Activated T-cell treated with anti-CD3 and anti-CD28 coated beads, Interleukin-2, amount 50 U/mL, for 72 hours (primary cell): ENCODE results near the gene GNE. TPM values are rescaled to one million over a fixed set of nuclear protein-coding genes. Genes with fewer than 3 reads are reported as not detected.
"Not testable (repeated sequence)": the region's sequence is repeated elsewhere in the genome, so short reads cannot be mapped to it uniquely, and the experiment has no call there.

Experiments
- ATAC-seq, 2 donors: fragments of 150-1000 bp; cut with Tn5 transposase; replicated peaks in 1 of 2; 2 replicates each; pipeline ENCODE4 v1.10.0; 2021; ENCODE audit warnings: moderate library complexity in 2 of 2, mild to moderate bottlenecking in 1 of 2
- DNase-seq, 2 donors: peaks; one replicate each; pipeline ENCODE4 v3.0.0; 2021 to 2022; ENCODE audit warnings: mixed read lengths in 1 of 2
- H3K27ac Mint-ChIP-seq: one replicate; pipeline ENCODE4 v1.8.0; 2022; ENCODE audit warnings: mild to moderate bottlenecking, moderate library complexity, mixed read lengths
- H3K27me3 Mint-ChIP-seq: one replicate; pipeline ENCODE4 v1.8.0; 2022; ENCODE audit warnings: low read depth, mixed read lengths
- H3K36me3 Mint-ChIP-seq, 2 donors: one replicate each; pipeline ENCODE4 v1.8.0; 2022; ENCODE audit warnings: mixed read lengths in 2 of 2, mild to moderate bottlenecking in 1 of 2; ENCODE audit not compliant: insufficient read depth in 2 of 2
- H3K4me1 Mint-ChIP-seq: one replicate; pipeline ENCODE4 v1.8.0; 2022; ENCODE audit warnings: low read depth, mixed read lengths
- H3K4me3 Mint-ChIP-seq, 2 donors: one replicate each; pipeline ENCODE4 v1.8.0; 2022; ENCODE audit warnings: mild to moderate bottlenecking in 2 of 2, mixed read lengths in 2 of 2, moderate library complexity in 2 of 2
- H3K9me3 Mint-ChIP-seq, 2 donors: one replicate each; pipeline ENCODE4 v1.8.0; 2022; ENCODE audit warnings: mixed read lengths in 2 of 2
- total RNA-seq, 2 donors: library from RNA; stranded (reverse); gene quantifications; one replicate each; pipeline ENCODE4 v1.2.3, GENCODE V29; 2022

Gene GNE
- total RNA-seq, 2 donors from 2014 or later = 19.1 to 19.5 TPM

DNA sequence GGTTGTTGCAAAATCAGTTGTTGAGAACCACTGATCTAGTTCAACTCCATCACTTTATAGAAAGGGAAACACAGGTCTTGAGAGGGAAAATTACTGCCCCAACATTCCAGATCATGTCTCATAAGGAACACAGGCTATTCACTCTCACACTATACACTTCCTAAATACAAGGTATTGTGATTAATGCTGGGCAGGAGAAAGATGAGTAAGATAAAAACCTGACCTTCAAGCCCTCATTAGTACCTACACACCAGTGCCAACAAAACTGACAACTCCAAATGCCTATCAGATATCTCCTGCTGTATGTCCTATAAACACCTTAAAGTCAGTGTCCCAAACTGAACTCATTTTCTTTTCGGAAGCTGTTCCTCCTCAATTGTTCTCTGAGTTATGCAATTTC, 8.2 kb downstream of the GNE start:
- H3K27ac Mint-ChIP-seq = peak overlapping the region; percentile 8
- H3K9me3 Mint-ChIP-seq = no peaks in the 10 kb centered on the region
- no peaks in the 10 kb centered on the region for H3K27me3 Mint-ChIP-seq
- H3K4me3 Mint-ChIP-seq = no peak overlapping the region
- peaks cover 8% of the 10 kb centered on the region for H3K4me1 Mint-ChIP-seq
- DNase-seq (no peak), ATAC-seq (no peak)
- peaks cover 0 to 4% of the 10 kb centered on the region in 2 donors for H3K36me3 Mint-ChIP-seq

DNA sequence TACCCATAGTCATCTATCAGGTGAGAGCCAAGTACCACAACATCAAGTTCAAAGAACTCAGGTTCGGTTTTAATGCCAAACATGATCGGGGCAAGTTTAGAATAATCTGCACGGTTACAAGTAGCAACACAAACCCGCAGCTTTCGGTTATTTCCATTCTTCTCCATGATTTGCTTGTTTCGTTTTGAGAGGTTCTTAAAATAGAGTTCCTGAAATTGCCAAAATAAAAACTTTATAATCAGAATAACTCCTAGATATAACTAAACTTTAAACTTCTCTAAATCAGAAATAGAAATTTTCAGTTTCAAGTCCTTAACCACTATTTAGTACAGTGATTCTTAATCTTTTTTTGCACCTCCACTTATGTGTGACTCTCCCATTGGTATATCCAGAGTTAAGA, 9.1 kb downstream of the GNE start:
- Mint-ChIP-seq H3K27me3 (no peaks in the 10 kb centered on the region), H3K36me3 (peaks cover 0 to 5% of the 10 kb centered on the region in 2 donors), H3K9me3 (no peaks in the 10 kb centered on the region), H3K27ac (no peak overlapping the region), H3K4me1 (peaks cover 8% of the 10 kb centered on the region), H3K4me3 (no peak overlapping the region)
- ATAC-seq (no peak), DNase-seq (no peak)

DNA sequence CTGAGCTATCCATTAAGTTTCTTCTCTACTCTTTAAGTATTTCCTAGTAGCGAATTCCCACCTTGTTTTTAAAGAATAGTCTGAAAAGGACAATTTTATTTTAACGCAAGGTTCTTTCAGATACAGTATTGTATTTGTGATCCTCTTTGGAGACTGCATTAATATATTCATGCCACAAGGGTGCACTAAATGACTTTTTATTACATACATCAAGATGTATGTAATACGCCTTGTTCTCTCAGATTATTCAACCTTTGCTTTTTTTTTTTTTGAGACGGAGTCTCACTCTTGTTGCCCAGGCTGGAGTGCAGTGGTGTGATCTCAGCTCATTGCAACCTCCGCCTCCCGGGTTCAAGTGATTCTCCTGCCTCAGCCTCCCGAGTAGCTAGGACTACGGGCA, 10.2 kb downstream of the GNE start:
- H3K36me3 Mint-ChIP-seq, H3K27ac Mint-ChIP-seq, H3K9me3 Mint-ChIP-seq, H3K27me3 Mint-ChIP-seq, H3K4me1 Mint-ChIP-seq, DNase-seq, H3K4me3 Mint-ChIP-seq: not testable (repeated sequence)
- ATAC-seq = peak; percentile 38 to 60

DNA sequence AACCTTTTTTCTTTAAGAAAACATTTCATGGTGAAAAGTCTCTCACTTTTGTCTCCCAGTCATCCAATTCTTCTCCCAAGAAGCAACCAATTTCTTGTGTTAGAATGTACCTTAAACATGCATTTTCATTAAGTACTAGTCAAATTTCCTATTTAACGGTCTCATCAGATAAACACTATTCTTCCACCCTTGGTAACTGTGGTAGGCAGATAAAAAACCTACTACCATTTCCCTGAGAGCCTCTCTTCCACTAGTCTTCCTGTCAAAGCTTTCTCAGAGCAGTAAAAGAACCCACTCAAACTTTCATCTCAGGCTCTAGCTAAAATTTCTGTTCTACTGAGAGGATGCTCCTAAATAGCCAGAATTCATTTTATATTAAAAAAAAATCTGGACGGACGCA, 10.9 kb downstream of the GNE start:
- H3K27me3 Mint-ChIP-seq = no peaks in the 10 kb centered on the region
- DNase-seq = no peak
- H3K9me3 Mint-ChIP-seq = no peaks in the 10 kb centered on the region
- H3K27ac Mint-ChIP-seq = no peak overlapping the region
- no peak for ATAC-seq
- H3K4me3 Mint-ChIP-seq = no peak overlapping the region
- peaks cover 2 to 9% of the 10 kb centered on the region in 2 donors for H3K36me3 Mint-ChIP-seq
- peaks cover 8% of the 10 kb centered on the region for H3K4me1 Mint-ChIP-seq

DNA sequence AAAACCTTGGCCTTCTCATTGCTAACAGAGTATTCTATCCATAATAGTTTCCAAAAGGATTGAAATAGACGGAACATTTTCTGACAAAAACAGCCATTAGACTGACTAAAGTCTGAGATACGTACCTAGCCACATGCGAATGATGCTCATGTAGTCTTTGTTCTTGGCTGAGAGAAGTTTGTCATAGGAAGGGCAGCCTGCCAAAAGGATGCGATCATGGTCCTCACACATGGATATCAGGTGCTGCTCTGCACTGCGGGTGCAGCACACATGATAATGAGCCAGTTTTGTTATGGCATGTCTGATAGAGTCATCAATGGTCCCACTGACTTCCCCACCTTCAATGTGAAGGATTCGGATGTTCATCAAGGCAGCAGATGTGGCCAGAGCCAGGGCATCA, 12.3 kb downstream of the GNE start:
- Mint-ChIP-seq H3K4me1 (peaks cover 8% of the 10 kb centered on the region), H3K36me3 (peaks cover 2 to 9% of the 10 kb centered on the region in 2 donors), H3K27ac (no peak overlapping the region), H3K9me3 (no peaks in the 10 kb centered on the region), H3K27me3 (no peaks in the 10 kb centered on the region), H3K4me3 (no peak overlapping the region)
- DNase-seq = no peak
- ATAC-seq = no peak

DNA sequence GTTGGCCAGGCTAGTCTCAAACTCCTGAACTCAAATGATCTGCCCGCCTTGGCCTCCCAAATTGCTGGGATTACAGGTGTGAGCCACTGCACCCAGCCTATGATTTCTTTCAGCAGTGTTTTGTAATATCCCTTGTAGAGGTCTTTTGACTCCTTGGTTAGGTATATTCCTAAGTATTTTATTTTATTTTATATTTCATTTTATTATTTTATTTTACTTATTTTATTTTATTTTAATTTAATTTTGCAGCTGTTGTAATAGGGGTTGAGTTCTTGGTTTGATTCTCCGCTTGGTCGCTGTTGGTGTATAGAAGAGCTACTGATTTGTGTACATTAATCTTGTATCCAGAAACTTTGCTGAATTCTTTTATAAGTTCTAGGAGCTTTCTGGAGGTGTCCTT, 18.6 kb downstream of the GNE start:
- H3K4me1 Mint-ChIP-seq, ATAC-seq, H3K27ac Mint-ChIP-seq, DNase-seq, H3K9me3 Mint-ChIP-seq, H3K27me3 Mint-ChIP-seq, H3K4me3 Mint-ChIP-seq: not testable (repeated sequence)
- peaks cover 2 to 19% of the 10 kb centered on the region in 2 donors for H3K36me3 Mint-ChIP-seq

DNA sequence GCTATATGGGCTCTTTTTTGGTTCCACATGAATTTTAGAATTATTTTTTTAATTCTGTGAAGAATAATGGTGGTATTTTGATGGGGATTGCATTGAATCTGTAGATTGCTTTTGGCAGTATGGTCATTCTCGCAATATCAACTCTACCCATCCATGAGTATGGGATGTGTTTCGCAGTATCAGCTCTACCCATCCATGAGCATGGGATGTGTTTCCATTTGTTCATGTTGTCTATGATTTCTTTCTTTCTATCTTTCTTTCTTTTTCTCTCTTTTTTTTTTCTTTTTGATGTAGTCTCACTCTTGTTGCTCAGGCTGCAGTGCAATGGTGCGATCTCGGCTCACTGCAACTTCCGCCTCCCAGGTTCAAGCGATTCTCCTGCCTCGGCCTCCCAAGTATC, 19.0 kb downstream of the GNE start:
- H3K27me3 Mint-ChIP-seq, ATAC-seq, H3K27ac Mint-ChIP-seq, H3K4me3 Mint-ChIP-seq, DNase-seq, H3K9me3 Mint-ChIP-seq, H3K4me1 Mint-ChIP-seq: not testable (repeated sequence)
- H3K36me3 Mint-ChIP-seq = peaks cover 2 to 18% of the 10 kb centered on the region in 2 donors

DNA sequence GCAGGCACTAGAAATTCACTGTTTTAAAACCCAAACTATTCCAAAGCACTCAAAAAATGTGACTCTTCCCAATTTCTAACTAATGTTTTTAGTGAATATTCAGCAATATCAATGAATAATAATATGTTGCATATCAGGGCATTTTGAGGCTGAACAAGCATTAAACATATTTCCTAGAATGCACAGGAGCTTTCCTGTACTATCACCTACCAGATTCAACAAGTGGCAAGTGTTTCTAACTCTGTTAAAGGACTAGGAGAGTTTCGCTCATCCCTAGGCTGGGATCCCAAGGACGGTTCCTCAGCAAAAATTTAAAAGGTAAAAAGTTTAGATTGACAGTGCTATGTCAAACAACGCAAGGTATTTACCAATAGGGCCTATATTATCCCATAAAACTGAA, 21.0 kb downstream of the GNE start:
- no peaks in the 10 kb centered on the region for H3K4me1 Mint-ChIP-seq
- peaks cover 2 to 17% of the 10 kb centered on the region in 2 donors for H3K36me3 Mint-ChIP-seq
- no peak for DNase-seq
- no peaks in the 10 kb centered on the region for H3K9me3 Mint-ChIP-seq
- no peak overlapping the region for H3K27ac Mint-ChIP-seq
- H3K4me3 Mint-ChIP-seq = no peak overlapping the region
- H3K27me3 Mint-ChIP-seq = no peaks in the 10 kb centered on the region
- no peak for ATAC-seq

DNA sequence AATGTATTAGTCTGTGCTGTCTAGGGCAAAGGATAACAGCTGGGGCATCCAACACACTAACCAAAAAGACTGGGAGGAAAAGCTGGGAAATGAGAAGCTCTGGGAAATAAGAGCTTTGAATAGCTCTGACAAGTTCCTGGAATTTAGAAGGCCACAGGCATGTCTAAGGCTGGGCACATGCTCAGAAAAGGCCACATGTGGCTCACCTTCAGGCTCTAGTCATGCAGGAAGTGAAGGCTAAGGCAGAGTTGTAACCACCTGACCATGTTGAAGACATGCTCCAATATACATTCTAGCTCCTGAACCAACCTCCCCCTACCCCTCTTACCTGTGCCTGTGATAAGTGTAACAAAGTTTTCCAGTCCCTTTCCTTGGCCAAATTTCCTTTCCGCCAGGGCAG, 35.8 kb downstream of the GNE start:
- Mint-ChIP-seq H3K27ac (no peak overlapping the region), H3K36me3 (peaks cover 9 to 37% of the 10 kb centered on the region in 2 donors), H3K4me1 (peaks cover 20% of the 10 kb centered on the region)

DNA sequence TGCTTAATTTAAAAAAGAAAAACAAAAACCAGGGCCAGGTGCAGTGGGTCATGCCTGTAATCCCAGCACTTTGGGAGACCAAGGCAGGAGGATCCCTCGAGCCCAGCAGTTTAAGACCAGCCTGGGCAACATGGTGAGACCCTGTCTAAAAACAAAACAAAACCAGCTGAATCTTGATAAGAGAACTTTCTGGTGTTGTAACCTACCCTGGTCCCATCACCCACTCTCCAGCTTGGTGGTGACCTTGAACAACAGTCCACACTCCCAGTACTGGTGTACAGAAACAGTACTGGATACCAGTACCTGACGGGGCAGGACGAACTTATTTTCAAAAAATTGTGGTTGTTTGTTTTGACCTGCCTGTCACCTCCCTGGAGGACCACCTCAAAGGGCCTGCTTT, 36.6 kb downstream of the GNE start:
- DNase-seq = no peak
- H3K27ac Mint-ChIP-seq = no peak overlapping the region
- peaks cover 9 to 41% of the 10 kb centered on the region in 2 donors for H3K36me3 Mint-ChIP-seq
- peaks cover 0 to 2% of the 10 kb centered on the region in 2 donors for H3K9me3 Mint-ChIP-seq
- H3K4me1 Mint-ChIP-seq = peaks cover 27% of the 10 kb centered on the region
- H3K4me3 Mint-ChIP-seq = no peak overlapping the region
- no peak for ATAC-seq
- H3K27me3 Mint-ChIP-seq = no peaks in the 10 kb centered on the region

More for the DNA sequence above, 35.8 kb downstream of the GNE start:
- DNase-seq (no peak), ATAC-seq (no peak)
- H3K27me3 Mint-ChIP-seq = no peaks in the 10 kb centered on the region
- H3K4me3 Mint-ChIP-seq = no peak overlapping the region
- H3K9me3 Mint-ChIP-seq = peaks cover 0 to 2% of the 10 kb centered on the region in 2 donors

DNA sequence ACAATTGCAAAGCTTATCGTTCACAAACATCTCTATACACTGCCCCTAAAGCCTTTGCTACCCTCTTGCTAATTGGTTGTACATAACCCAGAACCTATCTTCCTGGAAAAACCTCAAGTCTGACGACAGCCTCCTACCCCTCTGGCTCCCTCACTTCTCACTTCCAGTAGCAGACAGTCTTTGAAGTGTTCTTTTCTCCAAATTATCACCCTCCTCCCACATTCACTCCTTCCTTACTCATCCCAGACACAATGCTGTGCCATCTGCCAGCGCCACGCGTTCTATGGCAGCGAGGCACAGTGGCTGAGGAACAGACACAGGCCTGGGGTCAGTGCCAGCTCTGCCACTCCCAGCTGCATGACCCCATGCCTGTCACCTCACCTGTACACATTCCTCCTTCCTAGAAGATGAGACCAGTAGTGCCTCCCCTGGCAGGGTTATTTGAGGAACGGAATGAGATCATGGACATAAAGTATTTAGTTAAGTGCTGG, 39.8 kb downstream of the GNE start:
- peaks cover 40% of the 10 kb centered on the region for H3K4me1 Mint-ChIP-seq
- H3K27me3 Mint-ChIP-seq = no peaks in the 10 kb centered on the region
- peaks cover 0 to 2% of the 10 kb centered on the region in 2 donors for H3K9me3 Mint-ChIP-seq
- peak overlapping the region; percentile 39 to 44 for H3K4me3 Mint-ChIP-seq
- peak; percentile 69 to 90 for ATAC-seq
- DNase-seq = peak in 1 of 2 donors; percentile 11
- H3K36me3 Mint-ChIP-seq = peaks cover 9 to 34% of the 10 kb centered on the region in 2 donors
- peak overlapping the region; percentile 81 for H3K27ac Mint-ChIP-seq

DNA sequence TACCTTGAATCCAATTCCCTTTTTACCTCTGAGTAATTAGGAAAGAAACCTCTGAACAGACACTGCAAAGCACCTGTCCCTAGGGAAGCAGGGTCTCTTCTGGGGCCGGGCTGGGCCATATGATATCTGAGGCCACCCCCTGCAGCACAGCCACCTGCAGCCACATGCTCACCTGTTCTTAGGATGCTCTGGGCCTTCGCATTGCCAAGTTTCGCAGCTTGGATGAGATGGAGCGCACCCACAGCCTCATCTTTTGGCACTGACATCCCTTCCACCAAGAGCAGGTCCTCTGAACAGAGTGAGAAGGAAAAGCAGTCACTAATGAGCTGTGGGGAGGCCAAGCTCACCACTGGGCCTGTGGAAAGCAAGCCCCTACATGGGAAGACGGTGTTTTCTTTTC, 40.2 kb downstream of the GNE start:
- ATAC-seq = peak in 1 of 2 donors; percentile 11
- Mint-ChIP-seq H3K4me3 (peak overlapping the region; percentile 39 to 44), H3K27ac (peak overlapping the region; percentile 81), H3K4me1 (peaks cover 45% of the 10 kb centered on the region), H3K9me3 (peaks cover 0 to 2% of the 10 kb centered on the region in 2 donors), H3K27me3 (no peaks in the 10 kb centered on the region), H3K36me3 (peaks cover 6 to 30% of the 10 kb centered on the region in 2 donors)
- DNase-seq = no peak

DNA sequence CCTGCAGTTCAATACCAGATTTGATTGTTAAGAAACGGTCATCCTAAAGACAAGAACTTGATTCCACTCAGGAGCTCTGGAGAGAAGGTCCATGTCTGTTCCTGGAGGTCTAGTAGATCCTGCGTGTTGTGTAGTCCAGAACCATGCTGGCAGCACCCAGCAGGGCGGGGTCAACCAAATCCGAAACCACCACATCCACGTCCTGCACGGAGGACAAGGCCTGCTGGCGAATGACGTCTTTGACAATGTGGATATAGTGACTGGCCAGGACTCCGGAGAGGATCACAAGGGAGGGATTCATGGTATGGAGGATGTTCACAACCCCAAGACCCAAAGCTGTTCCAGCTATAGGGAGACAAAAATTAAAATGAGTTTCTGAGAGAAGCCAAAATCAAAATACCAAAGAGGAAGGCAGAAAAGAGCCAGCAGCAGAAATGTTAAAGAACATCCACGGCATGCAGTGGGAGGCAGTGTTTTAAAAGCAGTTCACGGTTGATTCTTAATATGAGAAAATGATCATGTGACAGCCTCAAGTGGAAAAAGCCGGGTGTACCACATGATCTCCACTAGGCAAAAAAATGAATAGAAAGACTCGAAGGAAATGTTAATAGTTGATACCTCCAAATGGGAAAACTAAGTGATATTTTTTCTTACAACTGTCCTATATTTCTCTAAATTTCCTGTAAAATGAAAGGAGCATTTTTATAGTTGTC, 40.8 kb downstream of the GNE start:
- Mint-ChIP-seq H3K9me3 (no peaks in the 10 kb centered on the region), H3K27me3 (no peaks in the 10 kb centered on the region), H3K36me3 (peaks cover 3 to 24% of the 10 kb centered on the region in 2 donors), H3K4me3 (peak overlapping the region; percentile 39 to 44), H3K4me1 (peaks cover 46% of the 10 kb centered on the region), H3K27ac (peak overlapping the region; percentile 81)
- DNase-seq (no peak), ATAC-seq (no peak)

DNA sequence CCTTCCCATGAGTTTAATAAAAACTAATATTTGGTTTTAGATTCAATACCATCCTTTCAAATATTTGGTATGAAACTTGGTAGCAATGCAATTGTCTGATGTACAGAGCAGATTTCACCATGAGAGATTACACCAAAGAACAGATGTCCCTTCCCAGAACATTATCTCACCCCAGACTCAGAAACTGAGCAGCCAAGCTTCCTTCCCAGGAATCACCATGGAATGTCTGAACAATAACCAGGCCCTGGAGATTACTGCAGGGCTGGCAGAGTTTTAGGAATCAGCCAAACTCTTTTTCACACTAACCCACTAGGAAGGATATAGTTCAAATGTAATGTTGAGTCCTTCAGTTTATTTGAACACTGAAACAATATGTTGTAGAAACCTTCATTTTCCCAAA, 43.7 kb downstream of the GNE start:
- Mint-ChIP-seq H3K36me3 (peaks cover 2 to 18% of the 10 kb centered on the region in 2 donors), H3K4me1 (peaks cover 56% of the 10 kb centered on the region), H3K9me3 (no peaks in the 10 kb centered on the region), H3K27me3 (no peaks in the 10 kb centered on the region), H3K4me3 (no peak overlapping the region), H3K27ac (no peak overlapping the region)
- DNase-seq (no peak), ATAC-seq (no peak)
